ENCODE measurements around the gene CYP3A7. TPM values are rescaled to one million over a fixed set of nuclear protein-coding genes. Genes with fewer than 3 reads are reported as not detected.
"Not testable (repeated sequence)": the region's sequence is repeated elsewhere in the genome, so short reads cannot be mapped to it uniquely, and the experiment has no call there.

CYP3A7 gene
- not detected in 2 replicates for total RNA-seq

DNA sequence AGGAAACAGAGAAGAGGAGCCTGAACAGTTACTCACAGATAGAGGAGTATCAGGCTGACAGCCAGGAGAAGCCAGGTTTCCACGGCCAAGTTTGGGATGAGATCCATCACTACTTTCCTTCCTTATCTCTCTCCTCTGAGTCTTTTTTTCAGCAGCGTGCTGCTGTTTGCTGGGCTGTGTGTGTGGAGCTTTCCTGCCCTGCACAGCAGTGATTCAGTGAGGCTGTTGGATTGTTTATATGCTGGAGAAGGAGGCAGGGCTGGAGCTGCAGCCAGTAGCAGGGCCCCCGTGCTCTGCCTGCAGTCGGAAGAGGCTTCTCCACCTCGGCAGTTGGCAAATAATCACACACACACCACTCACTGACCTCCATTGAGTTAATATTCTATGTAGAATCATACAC lies at the start of gene CYP3A7:
Gene CYP3A7, minus strand, starts transcription at position 210 of the 400 bp plus-strand sequence. Its CDS starts 103 bp downstream, at position 107.
- intact Hi-C loops (cut with micrococcal nuclease): no loop called here

DNA sequence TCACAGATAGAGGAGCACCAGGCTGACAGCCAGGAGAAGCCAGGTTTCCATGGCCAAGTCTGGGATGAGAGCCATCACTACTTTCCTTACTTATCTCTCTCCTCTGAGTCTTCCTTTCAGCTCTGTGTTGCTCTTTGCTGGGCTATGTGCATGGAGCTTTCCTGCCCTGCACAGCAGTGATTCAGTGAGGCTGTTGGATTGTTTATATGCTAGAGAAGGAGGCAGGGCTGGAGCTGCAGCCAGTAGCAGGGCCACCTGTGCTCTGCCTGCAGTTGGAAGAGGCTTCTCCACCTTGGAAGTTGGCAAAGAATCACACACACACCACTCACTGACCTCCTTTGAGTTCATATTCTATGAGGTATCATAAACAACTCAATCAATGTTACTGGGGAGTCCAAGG lies 49.0 kb upstream of the CYP3A7 start, which contains the start of gene CYP3A4:
Gene CYP3A4, minus strand, starts transcription at position 178 of the 400 bp plus-strand sequence. Its CDS starts 103 bp downstream, at position 75.
- intact Hi-C loops (cut with micrococcal nuclease): no loop called here

DNA sequence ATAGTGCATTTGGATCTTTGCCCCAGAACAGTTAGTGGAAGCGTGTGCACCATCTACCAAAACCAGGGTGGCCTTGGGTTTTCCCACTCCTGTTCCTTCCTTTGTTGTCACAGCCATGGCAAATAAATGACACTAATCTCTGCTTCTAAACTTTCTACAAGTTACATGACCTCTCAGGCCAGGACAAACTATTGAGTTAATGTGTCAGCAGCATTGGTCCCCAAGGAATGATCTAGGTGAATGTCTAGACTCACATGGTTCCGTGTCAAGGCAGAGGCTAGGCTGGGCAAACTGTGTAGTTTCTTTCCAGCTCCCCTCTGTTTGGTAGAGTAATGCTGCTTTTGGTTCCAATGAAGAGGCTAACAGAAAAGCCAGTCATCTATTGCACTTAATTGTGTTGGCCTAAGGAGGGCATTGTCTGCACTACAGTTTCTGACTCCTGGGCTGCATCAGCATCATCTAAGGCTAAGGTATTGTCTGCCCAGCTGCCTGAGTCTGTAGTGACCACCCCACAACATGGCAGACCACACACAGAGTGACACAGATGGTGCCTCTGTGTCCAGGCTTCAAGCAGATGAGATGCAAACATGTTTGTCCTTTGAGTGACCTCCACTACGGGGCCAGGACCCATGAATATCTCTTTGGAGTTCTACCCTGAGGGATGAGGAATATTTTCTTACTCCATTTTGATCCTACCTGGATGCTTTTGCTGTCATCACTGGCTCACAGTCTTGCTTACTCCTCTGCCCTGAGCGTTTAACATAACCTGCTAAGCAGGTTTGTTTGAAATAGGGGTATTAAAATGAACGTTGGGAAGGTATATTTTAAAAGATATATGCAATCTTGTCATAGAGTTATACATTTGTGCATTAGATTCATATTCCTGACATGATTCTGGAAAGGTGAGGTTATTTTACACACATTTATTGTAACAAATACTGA lies 47.3 kb upstream of the CYP3A7 start:
- intact Hi-C loops (cut with micrococcal nuclease): no loop called here

DNA sequence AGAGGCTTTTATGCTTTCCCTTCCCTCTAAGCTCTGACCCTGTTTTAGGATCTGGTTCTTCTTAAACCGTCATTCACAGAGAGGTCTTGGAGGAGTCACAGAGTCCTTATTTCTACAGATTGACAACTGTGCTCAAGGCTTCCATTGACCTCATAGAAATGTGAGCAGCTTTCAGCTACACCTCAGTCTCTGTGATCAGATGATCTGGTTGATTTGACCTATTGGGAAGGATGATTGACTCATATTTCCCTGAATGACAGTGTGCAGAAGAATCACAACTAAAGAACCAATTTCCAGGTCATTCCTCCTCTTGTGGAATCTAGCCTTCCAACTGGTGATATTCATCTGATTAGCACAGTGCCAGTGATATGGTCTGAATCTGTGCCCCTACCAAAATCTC lies 45.6 kb upstream of the CYP3A7 start:
- intact Hi-C loops (cut with micrococcal nuclease): no loop called here

DNA sequence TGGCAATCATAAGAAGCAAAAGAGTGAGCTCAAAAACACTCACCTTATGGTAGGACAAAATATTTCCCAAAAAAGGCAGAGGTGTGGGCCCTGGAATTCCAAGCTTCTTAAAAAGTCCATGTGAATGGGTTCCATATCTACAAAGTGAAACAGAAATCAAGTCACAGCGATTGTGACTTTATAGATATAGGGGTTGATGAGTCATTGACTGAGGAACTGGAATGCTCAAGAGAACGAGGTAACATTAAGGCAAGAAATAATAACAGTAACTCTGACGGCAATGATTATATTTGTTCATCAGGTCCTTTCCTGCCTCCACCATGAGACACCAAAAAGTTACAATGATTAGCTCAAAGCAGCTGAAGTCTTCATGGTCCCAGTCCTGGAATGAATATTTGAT lies 45.0 kb upstream of the CYP3A7 start:
- intact Hi-C loops (cut with micrococcal nuclease): no loop called here

DNA sequence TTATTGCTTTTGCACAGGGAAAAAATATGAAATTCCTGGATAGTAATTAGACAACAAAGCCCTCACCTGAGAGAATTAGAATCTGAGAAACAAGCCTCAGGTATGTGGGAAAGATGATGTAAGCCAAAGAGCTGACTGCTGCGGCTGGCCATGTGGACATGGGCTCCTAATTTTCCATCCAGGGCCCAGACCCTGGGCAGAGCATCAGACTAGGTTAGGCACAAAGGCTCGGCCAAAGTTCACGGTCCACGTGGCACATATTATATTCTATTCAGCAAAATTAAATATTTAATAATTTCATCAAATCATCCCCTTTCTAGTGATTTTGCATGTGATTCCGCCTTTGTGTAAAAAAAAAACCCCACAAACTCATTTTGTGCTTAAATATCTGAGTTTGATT lies 43.9 kb upstream of the CYP3A7 start:
- intact Hi-C loops (cut with micrococcal nuclease): no loop called here

DNA sequence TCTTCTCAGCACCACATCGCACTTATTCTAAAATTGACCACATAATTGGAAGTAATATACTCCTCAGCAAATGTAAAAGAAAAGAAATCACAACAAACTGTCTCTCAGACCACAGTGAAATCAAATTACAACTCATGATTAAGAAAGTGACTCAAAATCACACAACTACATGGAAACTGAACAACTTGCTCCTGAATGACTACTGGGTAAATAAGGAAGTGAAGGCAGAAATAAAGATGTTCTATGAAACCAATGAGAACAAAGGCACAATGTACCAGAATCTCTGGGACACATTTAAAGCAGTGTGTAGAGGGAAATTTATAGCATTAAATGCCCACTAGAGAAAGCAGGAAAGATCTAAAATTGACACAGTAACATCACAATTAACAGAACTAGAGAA lies 38.4 kb upstream of the CYP3A7 start:
- intact Hi-C loops (cut with micrococcal nuclease): not testable (repeated sequence)

DNA sequence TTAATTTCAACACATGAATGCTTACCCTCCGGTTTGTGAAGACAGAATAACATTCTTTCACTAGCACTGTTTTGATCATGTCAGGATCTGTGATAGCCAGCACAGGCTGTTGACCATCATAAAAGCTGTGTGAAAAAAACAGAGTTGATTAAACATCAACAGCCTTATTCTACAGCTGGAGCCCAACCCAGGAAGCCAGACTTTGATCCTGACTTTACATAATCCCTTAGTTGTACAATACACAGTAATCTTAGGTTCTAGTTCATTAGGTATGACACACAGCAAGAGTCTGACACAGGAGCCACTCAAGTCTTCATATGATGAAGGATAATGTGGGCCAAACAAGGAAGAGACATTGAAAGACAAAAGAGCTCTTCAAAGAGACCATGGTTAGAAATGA lies 37.6 kb upstream of the CYP3A7 start:
- intact Hi-C loops (cut with micrococcal nuclease): no loop called here

DNA sequence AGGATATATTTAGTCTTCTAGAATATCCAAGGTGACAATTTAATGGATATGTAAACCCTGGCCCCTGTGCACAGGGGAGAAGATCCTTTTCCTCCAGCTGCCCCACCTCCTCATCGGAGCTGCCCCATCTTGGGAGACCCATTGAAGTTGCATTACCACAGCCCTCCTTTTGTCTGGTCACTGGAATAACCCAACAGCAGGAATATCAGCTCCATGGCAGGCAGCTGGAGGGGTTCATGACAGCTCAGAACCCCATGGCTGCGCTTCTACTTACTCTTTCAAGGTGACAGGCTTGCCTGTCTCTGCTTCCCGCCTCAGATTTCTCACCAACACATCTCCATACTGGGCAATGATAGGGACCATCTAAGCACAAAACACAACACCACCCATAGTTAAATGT lies 34.5 kb upstream of the CYP3A7 start:
- intact Hi-C loops (cut with micrococcal nuclease): not testable (repeated sequence)

DNA sequence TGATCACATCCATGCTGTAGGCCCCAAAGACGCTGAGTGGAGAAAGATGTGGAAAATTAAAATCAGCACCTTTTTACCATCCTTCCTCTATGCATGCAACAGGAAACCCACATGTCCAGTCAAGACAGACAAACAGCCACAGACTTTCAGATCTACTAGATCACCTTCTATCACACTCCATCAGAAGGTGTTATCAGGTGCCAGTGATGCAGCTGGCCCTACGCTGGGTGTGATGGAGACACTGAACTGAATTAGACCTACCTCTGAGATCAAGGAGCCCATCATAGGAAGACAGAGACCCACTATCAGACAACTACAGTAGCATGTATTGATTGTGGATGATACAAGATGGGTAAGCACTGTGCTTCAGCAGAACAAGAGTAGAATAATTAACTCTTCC lies 33.5 kb upstream of the CYP3A7 start:
- intact Hi-C loops (cut with micrococcal nuclease): no loop called here

DNA sequence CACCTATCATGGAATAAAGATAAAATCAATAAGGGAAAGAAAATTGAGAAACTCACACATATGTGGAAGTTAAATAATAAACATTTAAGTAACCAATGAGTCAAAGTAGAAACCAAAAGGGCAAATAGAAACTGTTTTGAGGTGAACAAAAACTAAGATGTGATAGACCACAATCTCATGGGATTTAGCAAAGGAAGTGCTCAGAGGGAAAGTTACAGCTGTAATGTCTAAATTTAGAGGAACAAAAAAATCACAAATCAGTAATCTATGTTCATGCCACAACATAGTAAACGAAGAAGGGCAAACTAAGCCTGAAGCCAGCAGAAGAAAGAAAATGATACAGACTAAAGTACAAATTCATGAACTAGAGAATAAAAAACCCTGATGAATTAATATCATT lies 32.7 kb upstream of the CYP3A7 start:
- intact Hi-C loops (cut with micrococcal nuclease): no loop called here

DNA sequence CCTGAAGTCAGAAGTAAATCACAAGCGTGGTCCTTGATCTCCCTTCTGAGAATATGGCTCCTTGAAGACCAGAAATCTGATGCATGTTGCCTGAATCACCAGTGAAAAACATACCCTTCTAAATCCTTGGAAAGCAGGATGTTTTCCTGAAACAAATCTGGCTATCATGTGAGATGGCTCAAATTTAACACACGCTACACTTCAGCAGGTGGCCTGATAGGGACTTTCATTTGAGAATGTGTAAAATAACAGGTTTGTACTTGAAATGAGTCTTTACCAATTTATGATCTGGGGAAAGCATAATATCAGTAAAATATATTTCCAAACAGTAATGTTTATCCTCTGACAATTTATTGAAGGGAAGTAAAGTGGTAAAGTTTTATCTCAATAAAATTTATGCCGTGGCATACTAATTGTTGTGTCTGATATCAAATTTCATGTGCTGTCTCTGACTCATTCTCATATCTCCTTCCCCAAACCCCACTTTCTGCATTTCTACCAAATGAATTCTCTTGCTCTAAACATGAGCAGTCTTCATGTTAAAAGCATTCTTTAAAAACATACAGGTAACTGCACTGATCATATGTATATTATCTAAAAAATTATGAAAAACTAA lies 31.6 kb upstream of the CYP3A7 start:
- intact Hi-C loops (cut with micrococcal nuclease): no loop called here

DNA sequence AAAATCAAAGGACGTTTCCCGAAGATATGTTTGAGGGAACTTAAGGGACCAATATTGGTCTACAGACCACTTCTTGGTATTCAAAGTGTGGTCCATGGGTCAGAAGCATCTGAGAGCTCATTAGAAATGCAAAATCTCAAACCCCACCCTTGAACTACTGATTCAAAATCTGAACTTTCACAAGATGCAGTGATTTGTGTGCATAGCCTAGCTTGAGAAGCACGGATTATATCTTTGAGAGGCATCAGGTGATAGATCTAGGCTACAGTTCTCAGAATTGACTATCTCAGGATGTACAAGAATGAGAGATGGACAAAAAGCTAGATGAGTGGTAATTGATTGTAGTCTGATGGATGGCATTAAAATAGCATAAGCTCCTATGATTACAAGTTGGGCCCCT lies 29.5 kb upstream of the CYP3A7 start:
- intact Hi-C loops (cut with micrococcal nuclease): no loop called here

DNA sequence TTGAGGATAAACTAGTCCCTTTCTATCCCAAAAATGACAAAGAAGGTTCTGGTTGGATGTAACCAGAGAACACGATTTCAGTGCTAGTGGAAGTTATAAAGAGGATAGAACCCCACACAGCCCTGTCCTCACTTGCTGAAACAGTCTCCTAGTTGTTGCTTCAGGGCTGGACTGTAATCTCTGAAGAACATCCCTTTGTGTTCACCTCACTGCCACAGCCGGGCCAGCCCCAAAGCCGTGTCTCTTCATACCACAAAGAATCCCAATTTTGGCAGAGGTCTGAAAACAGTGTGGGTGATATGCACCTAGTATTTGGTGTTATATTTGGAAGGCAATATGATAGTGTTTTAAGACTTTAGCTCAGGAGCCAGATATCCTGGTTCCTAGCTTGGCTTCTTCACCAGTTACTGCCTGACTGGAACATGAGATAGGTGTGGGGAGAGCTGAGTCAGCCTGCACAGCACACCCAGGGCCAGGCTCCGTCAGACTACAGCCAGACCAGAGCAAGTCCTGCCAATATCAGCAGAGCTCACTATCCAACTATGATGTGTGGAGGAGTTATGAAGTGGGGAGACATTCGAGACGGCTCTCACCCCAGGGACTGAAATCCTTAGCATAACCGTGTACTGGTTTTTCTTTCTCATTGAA lies 27.8 kb upstream of the CYP3A7 start:
- intact Hi-C loops (cut with micrococcal nuclease): no loop called here

DNA sequence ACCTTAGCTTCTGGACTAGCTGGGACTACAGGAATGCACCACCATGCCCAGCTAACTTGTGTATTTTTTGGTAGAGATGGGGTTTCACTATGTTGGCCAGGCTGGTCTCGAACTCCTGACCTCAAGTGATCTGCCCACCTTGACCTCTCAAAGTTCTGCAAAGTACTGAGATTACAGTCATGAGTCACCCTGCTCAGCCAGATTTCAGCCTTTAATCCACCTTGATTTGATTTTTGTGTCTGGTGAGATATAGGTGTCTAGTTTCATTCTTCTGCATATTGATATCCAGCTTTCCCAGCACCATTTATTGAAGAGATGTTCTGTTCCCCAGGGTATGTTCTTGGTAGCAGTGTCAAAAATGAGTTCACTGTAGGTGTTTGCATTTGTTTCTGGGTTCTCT lies 20.1 kb upstream of the CYP3A7 start:
- intact Hi-C loops (cut with micrococcal nuclease): no loop called here

DNA sequence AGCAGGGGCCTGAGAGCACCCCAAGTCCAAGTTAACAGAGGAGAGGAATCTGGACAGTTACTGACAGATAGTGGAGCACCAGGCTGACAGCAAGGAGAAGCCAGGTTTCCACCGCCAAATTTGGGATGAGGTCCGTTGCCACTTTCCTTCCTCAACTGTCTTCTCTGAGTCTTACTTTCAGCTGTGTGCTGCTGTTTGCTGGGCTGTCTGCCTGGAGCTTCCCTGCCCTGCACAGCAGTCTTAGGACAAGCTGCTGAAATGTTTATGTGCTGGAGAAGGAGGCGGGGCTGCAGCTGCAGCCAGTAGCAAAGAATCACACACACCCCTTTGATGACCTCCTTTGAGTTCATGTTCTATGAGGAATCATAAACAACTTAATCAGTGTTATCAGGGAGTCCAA lies 17.4 kb upstream of the CYP3A7 start:
- intact Hi-C loops (cut with micrococcal nuclease): no loop called here

DNA sequence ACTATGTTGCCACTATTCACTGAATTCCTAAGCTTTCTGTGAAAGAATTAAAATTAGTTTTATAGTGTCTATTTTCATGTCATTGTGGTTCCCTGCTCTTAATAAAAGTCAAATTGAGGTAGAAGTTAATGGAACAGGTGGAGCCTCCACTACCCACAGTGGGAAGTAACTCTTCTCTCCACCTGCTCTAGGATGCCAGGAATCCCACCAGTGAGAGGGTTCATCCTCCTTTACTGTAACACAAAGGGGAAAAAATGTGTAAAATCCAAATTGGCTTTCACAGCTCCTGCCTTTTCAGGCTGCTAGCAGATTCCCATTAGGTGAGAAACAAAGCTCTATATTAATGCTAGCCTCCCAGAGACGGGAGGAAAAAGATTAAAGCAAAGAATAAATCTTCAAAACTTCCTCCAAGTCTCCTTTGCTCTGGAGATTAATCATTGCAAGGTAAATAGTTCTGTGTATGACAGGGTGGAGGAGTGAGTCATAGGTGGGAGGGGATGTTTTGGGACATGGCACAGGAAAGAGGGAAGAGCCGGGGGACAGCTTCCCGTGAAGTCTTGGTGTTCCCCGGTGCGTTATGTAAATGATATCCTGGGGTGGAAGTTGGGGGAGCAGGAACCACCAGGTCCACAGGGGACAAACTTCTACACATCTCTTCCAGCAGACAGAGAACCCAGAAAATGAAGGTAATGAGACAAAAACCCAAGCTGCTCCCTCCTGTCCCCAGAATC lies 16.5 kb upstream of the CYP3A7 start:
- intact Hi-C loops (cut with micrococcal nuclease): not testable (repeated sequence)

DNA sequence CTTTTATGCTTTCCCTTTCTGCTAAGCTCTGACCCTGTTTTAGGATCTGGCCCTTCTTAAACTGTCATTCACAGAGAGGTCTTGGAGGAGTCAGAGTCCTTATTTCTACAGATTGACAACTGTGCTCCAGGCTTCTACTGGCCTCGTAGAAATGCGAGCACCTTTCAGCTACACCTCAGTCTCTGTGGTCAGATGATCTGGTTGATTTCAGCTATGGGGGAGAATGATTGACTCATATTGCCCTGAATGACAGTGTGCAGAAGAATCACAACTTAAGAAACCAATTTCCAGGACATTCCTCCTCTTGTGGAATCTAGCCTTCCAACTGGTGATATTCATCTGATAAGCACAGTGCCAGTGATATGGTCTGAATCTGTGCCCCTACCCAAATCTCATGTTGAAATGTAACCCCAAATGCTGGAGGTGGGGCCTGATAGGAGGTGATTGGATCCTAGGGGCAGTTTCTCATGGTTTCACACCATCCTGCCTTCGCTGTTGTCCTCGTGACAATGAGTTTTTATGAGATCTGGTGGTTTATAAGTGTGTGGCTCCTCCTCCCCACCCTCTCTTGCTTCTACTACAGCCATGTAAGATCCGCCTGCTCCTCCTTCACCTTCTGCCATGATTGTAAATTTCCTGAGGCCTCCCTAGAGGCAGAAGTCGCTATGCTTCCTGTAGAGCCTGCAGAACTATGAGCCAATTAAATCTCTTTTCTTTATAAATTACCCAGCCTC lies 14.0 kb upstream of the CYP3A7 start:
- intact Hi-C loops (cut with micrococcal nuclease): no loop called here

DNA sequence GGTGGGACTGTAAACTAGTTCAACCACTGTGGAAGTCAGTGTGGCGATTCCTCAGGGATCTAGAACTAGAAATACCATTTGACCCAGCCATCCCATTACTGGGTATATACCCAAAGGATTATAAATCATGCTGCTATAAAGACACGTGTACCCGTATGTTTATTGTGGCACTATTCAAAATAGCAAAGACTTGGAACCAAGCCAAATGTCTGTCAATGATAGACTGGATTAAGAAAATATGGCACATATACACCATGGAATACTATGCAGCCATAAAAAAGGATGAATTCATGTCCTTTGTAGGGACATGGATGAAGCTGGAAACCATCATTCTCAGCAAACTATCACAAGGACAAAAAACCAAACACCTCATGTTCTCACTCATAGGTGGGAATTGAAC lies 11.9 kb upstream of the CYP3A7 start:
- intact Hi-C loops (cut with micrococcal nuclease): not testable (repeated sequence)

DNA sequence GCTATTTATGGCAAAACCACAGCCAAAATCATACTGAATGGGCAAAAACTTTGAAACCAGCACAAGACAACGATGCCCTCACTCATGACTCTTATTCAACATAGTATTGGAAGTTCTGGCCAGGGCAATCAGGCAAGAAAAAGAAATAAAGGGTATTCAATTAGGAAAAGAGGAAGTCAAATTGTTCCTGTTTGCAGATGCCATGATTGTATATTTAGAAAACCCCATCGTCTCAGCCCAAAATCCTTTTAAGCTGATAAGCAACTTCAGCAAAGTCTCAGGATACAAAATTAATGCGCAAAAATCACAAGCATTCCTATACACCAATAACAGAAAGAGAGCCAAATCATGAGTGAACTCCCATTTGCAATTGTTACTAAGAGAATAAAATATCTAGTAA lies 10.4 kb upstream of the CYP3A7 start:
- intact Hi-C loops (cut with micrococcal nuclease): not testable (repeated sequence)
